Measurements from ENCODE around the gene SERP2.
"Not testable (repeated sequence)": the region's sequence is repeated elsewhere in the genome, so short reads cannot be mapped to it uniquely, and the experiment has no call there.

SERP2 gene

GRCh38 chr13:44373601-44374347 is at the start of gene SERP2:
SERP2 (plus strand) TSS chr13:44373824; CDS start chr13:44374026, 202 bp downstream.
- DNase-seq = peak; percentile 16

GRCh38 chr13:44326961-44327360 is 46.7 kb upstream of the SERP2 start:
- DNase-seq = no peak

GRCh38 chr13:44329041-44329440 is 44.6 kb upstream of the SERP2 start:
- not testable (repeated sequence) for DNase-seq

- no peak for DNase-seq
Observed at GRCh38 chr13:44329909-44330545, 43.6 kb upstream of the SERP2 start.

GRCh38 chr13:44331446-44331845 is 42.2 kb upstream of the SERP2 start:
- DNase-seq = peak; percentile 45

GRCh38 chr13:44331912-44332851 is 41.4 kb upstream of the SERP2 start:
- DNase-seq = no peak

GRCh38 chr13:44333950-44334655 is 39.5 kb upstream of the SERP2 start:
- no peak for DNase-seq

GRCh38 chr13:44334751-44335150 is 38.9 kb upstream of the SERP2 start:
- DNase-seq = no peak

DNA sequence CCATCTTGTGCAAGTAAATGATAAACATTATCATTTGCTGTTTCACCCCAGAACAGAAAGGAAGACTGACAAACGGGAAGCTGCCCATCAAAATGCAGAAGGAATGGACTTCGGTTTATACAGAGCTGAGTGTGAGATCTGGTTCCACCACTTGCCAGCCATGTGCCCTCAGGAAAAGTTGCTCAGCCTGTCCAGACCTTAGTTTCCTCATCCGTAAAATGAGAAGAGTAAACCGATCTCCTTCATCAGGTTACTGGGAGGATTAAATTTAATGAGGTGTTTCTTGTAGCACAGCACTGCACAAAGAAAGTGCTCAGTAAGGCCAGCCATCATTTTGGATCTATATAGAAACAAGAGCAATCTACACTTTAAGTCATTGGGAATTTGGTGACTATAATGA is 36.7 kb upstream of the SERP2 start:
- DNase-seq = no peak

- peak; percentile 13 for DNase-seq
Observed at GRCh38 chr13:44337581-44337980, 36.0 kb upstream of the SERP2 start.

GRCh38 chr13:44340508-44340907 is 33.1 kb upstream of the SERP2 start:
- DNase-seq = no peak

DNA sequence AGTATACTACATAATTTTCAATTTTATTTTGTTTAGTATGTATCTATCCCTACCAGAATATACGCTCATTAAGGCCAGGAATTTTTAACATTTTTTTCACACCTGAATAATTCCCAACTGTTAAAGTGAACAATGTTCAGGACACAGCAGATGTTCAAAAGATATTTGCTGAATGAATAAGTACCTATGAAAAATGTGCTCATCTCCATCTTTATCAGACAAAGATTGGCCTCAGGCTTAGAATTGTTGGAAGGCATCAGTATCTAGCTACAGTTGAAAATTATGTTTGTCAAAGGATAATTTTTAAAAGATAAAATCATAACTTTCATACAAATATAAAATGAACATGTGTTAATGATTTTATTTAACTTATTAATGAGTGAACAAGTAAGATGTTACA is 30.9 kb upstream of the SERP2 start:
- DNase-seq = no peak

DNA sequence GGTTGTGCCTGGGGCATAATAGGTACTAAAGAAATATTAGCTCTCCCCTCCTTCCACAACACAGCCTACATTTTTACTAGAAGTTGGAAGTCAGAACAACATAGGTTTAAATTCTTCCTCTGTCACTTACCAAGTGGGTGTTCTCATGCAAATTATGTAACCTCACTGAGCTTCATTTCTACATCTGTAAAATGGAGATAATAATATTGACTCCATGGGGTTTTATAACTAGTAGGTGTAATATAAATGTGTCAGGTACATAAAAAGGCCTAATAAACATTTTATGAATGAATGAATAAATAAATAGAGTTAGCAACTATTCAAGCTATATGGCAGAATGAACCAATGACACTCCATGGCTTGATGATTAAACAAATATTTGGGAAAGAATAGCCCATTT is 27.1 kb upstream of the SERP2 start:
- DNase-seq = no peak

GRCh38 chr13:44347301-44347700 is 26.3 kb upstream of the SERP2 start:
- DNase-seq = no peak

- DNase-seq = no peak
Observed at GRCh38 chr13:44347949-44348348, 25.7 kb upstream of the SERP2 start.

DNA sequence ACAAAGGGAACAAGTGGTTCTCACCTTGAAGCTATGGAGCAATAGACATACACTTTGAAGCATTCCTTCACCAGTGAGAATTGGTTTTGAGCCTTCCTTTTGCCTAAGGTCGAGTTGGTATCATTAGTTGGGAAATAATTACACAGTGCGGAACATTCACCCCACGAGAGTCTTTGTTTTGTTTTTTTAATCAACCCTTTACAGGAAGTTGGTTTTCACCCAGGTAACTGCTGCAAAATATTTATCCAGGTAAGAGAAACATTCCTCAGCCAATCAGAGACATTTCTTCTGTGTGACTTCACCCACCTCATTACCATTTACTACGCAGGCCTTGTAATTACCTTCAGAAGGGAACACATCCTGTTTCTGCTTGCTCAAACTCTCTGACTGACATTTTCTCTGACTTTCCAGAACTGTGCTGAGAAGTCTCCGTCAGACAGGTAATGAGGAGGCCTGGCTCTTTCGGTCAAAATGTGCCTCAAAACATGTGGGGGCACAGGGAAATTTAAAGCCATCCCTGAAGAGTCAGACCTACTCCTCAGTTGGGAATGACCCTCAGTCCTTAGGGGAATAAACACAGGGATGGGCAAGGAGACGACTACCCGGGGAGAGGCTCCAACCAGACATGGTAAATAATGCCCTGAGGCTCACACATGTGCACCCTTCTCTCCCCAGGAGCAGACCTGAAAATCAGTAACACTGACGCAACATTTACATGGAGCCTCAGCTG is 22.7 kb upstream of the SERP2 start:
- DNase-seq = no peak

- DNase-seq = no peak
Observed at GRCh38 chr13:44351505-44351854, 22.1 kb upstream of the SERP2 start.

DNA sequence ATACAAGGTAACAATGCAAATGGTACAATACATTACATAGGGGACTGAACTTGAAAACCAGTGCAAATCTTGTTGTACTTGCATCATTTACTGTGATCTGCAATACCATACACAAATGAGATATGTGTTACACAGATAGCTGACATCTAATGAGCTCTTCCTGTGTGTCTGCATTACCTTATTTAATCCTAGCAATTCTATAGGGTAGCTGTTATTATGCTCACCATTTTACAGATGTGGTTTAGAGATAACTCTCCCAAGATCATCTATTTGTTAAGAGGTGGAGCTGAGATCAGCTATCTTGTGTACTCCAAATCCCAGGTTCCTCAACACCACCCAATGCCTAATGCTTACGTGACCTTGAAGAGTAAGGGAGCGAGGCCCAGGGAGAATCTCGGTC is 21.4 kb upstream of the SERP2 start:
- DNase-seq = no peak

DNA sequence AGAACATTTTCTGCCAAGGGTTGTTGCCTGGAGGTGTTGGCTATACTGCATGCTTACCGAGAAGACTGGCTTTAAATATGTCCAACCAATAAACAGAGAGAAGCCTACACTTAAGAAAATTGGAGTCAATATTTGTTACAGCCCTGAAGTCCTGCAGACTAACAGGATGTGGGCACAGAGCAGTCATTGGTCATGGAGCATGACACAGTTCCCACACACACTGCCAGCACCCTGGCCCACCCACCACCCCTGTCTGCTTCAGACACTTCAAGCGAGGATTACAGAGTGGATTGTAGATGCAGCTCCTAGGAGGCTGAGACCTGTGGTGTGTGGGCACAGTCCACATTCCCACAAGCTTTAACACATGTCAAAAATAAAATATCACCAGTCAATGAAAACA is 21.0 kb upstream of the SERP2 start:
- no peak for DNase-seq

DNA sequence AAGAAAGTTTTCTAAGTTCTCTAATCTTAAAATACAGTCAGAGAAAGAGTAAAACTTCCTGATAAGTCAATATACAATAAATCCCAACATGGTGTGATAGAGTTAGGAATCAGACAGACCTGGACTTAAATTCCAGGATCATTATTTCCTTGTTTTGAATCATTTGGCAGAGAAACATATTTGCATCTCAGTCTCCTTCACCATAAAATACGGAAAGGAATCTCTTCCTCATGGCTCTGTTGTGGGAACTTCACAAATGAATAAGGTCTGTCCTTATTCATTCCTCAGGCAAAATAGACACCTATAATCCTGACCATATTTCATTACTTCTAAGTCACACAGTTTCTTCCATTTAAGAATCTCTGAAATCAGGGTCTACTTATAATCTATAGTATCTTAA is 19.3 kb upstream of the SERP2 start:
- DNase-seq = no peak

GRCh38 chr13:44354884-44355283 is 18.7 kb upstream of the SERP2 start:
- no peak for DNase-seq

DNA sequence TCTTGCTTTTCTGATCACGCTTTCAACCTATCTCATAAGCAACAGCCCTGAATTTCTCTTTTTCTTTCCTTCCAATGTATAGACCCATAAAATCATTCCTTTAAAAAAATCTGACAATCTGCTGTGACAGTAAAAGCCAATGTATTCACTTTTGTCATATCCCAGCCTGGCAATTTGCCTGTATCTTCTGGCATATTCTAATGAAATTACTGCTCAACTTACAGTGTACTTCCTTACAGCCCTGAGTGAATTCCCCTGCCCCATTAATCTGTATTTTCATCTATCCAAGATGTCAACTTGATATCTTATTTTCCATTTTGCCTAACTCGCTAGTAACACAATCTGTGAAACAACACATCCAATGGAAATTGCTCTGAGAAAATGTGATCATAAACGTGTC is 18.0 kb upstream of the SERP2 start:
- DNase-seq = no peak

All from activated CD4-positive, alpha-beta T cell treated with anti-CD3 and anti-CD28 coated beads, Interleukin-10, Interleukin-2, amounts not matched to agents 100 ng/mL and 50 ng/mL, durations not matched to agents 16 hours and 8 hours (primary cell).